Measurements from ENCODE around the gene SLC36A4.

Gene SLC36A4

GRCh38 chr11:93234602-93235207, 36.9 kb upstream of the SLC36A4 start:
- TF ChIP-seq CTCF (IDR thresholded peaks at IDR 0.05; ENCODE audit: low read depth, low read length): peak; percentile 95
- H3K4me3 ChIP-seq (replicated peaks in 1 of 2; ENCODE audit: low read depth in 2 of 2, low read length in 2 of 2): no peak overlapping the region

GRCh38 chr11:93229876-93230275, 32.1 kb upstream of the SLC36A4 start:
- no peak overlapping the region for H3K4me3 ChIP-seq (replicated peaks in 1 of 2; ENCODE audit: low read depth in 2 of 2, low read length in 2 of 2)
- no peak for DNase-seq (ENCODE audit: low read depth in 2 of 2)
- TF ChIP-seq CTCF (IDR thresholded peaks at IDR 0.05; ENCODE audit: low read depth, low read length): no peak

More at GRCh38 chr11:93234602-93235207, 36.9 kb upstream of the SLC36A4 start:
- DNase-seq (ENCODE audit: low read depth in 2 of 2): peak; percentile 83 to 85

GRCh38 chr11:93225662-93226061, 27.9 kb upstream of the SLC36A4 start:
- DNase-seq (ENCODE audit: low read depth in 2 of 2): peak; percentile 44 to 50
- TF ChIP-seq CTCF (IDR thresholded peaks at IDR 0.05; ENCODE audit: low read depth, low read length): no peak
- no peak overlapping the region for H3K4me3 ChIP-seq (replicated peaks in 1 of 2; ENCODE audit: low read depth in 2 of 2, low read length in 2 of 2)

- TF ChIP-seq CTCF (IDR thresholded peaks at IDR 0.05; ENCODE audit: low read depth, low read length): no peak
- DNase-seq (ENCODE audit: low read depth in 2 of 2): no peak
- no peak overlapping the region for H3K4me3 ChIP-seq (replicated peaks in 1 of 2; ENCODE audit: low read depth in 2 of 2, low read length in 2 of 2)
Measured at GRCh38 chr11:93221539-93221938, 23.7 kb upstream of the SLC36A4 start.

- no peak overlapping the region for H3K4me3 ChIP-seq (replicated peaks in 1 of 2; ENCODE audit: low read depth in 2 of 2, low read length in 2 of 2)
- TF ChIP-seq CTCF (IDR thresholded peaks at IDR 0.05; ENCODE audit: low read depth, low read length): no peak
- DNase-seq (ENCODE audit: low read depth in 2 of 2): no peak
Measured at GRCh38 chr11:93220078-93220477, 22.3 kb upstream of the SLC36A4 start.

GRCh38 chr11:93219440-93219839, 21.6 kb upstream of the SLC36A4 start:
- no peak overlapping the region for H3K4me3 ChIP-seq (replicated peaks in 1 of 2; ENCODE audit: low read depth in 2 of 2, low read length in 2 of 2)
- no peak for TF ChIP-seq CTCF (IDR thresholded peaks at IDR 0.05; ENCODE audit: low read depth, low read length)
- DNase-seq (ENCODE audit: low read depth in 2 of 2): no peak

All from cardiac fibroblast (primary cell).